ENCODE results near the gene ANXA8.

Gene ANXA8

GRCh38 chr10:47420305-47421056 lies 63.4 kb downstream of the ANXA8 start:
- ATAC-seq = no peak
- TF ChIP-seq ZFP30 (CRISPR knock-in tag; IDR thresholded peaks at IDR 0.05) (no peak), ARNTL (CRISPR knock-in tag; IDR thresholded peaks at IDR 0.05; ENCODE audit: borderline replicate concordance, low read depth) (no peak), CSDC2 (CRISPR knock-in tag; IDR thresholded peaks at IDR 0.05) (no peak), SNAI2 (CRISPR knock-in tag; IDR thresholded peaks at IDR 0.05) (no peak), TOX (CRISPR knock-in tag; IDR thresholded peaks at IDR 0.05; ENCODE audit: borderline replicate concordance) (no peak), ZC3H10 (CRISPR knock-in tag; IDR thresholded peaks at IDR 0.05) (no peak), TCF4 (CRISPR knock-in tag; IDR thresholded peaks at IDR 0.05; ENCODE audit: borderline replicate concordance) (no peak), ZNF565 (CRISPR knock-in tag; conservative IDR thresholded peaks at IDR 0.05; ENCODE audit: low read depth) (no peak), CSRNP3 (CRISPR knock-in tag; IDR thresholded peaks at IDR 0.05) (no peak), ISL1 (CRISPR knock-in tag; IDR thresholded peaks at IDR 0.05) (no peak), CREB5 (CRISPR knock-in tag; IDR thresholded peaks at IDR 0.05; ENCODE audit: low read depth) (no peak), ESRRG (CRISPR knock-in tag; IDR thresholded peaks at IDR 0.05) (no peak), GLIS3 (CRISPR knock-in tag; IDR thresholded peaks at IDR 0.05) (no peak), ZNF8 (CRISPR knock-in tag; IDR thresholded peaks at IDR 0.05) (no peak), ZNF70 (CRISPR knock-in tag; IDR thresholded peaks at IDR 0.05) (no peak), RARB (CRISPR knock-in tag; IDR thresholded peaks at IDR 0.05) (no peak), BACH2 (CRISPR knock-in tag; IDR thresholded peaks at IDR 0.05; ENCODE audit: borderline replicate concordance) (no peak)
- TF ChIP-seq, protein P1, sequence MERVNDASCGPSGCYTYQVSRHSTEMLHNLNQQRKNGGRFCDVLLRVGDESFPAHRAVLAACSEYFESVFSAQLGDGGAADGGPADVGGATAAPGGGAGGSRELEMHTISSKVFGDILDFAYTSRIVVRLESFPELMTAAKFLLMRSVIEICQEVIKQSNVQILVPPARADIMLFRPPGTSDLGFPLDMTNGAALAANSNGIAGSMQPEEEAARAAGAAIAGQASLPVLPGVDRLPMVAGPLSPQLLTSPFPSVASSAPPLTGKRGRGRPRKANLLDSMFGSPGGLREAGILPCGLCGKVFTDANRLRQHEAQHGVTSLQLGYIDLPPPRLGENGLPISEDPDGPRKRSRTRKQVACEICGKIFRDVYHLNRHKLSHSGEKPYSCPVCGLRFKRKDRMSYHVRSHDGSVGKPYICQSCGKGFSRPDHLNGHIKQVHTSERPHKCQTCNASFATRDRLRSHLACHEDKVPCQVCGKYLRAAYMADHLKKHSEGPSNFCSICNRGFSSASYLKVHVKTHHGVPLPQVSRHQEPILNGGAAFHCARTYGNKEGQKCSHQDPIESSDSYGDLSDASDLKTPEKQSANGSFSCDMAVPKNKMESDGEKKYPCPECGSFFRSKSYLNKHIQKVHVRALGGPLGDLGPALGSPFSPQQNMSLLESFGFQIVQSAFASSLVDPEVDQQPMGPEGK (CRISPR knock-in tag; IDR thresholded peaks at IDR 0.05; ENCODE audit: borderline replicate concordance) = no peak
- TF ChIP-seq, protein P2, sequence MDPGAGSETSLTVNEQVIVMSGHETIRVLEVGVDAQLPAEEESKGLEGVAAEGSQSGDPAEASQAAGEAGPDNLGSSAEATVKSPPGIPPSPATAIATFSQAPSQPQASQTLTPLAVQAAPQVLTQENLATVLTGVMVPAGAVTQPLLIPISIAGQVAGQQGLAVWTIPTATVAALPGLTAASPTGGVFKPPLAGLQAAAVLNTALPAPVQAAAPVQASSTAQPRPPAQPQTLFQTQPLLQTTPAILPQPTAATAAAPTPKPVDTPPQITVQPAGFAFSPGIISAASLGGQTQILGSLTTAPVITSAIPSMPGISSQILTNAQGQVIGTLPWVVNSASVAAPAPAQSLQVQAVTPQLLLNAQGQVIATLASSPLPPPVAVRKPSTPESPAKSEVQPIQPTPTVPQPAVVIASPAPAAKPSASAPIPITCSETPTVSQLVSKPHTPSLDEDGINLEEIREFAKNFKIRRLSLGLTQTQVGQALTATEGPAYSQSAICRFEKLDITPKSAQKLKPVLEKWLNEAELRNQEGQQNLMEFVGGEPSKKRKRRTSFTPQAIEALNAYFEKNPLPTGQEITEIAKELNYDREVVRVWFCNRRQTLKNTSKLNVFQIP (CRISPR knock-in tag; IDR thresholded peaks at IDR 0.05; ENCODE audit: borderline replicate concordance, low read depth) = no peak
- TF ChIP-seq, protein P3, sequence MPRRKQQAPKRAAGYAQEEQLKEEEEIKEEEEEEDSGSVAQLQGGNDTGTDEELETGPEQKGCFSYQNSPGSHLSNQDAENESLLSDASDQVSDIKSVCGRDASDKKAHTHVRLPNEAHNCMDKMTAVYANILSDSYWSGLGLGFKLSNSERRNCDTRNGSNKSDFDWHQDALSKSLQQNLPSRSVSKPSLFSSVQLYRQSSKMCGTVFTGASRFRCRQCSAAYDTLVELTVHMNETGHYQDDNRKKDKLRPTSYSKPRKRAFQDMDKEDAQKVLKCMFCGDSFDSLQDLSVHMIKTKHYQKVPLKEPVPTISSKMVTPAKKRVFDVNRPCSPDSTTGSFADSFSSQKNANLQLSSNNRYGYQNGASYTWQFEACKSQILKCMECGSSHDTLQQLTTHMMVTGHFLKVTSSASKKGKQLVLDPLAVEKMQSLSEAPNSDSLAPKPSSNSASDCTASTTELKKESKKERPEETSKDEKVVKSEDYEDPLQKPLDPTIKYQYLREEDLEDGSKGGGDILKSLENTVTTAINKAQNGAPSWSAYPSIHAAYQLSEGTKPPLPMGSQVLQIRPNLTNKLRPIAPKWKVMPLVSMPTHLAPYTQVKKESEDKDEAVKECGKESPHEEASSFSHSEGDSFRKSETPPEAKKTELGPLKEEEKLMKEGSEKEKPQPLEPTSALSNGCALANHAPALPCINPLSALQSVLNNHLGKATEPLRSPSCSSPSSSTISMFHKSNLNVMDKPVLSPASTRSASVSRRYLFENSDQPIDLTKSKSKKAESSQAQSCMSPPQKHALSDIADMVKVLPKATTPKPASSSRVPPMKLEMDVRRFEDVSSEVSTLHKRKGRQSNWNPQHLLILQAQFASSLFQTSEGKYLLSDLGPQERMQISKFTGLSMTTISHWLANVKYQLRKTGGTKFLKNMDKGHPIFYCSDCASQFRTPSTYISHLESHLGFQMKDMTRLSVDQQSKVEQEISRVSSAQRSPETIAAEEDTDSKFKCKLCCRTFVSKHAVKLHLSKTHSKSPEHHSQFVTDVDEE (CRISPR knock-in tag; IDR thresholded peaks at IDR 0.05) = no peak

DNA sequence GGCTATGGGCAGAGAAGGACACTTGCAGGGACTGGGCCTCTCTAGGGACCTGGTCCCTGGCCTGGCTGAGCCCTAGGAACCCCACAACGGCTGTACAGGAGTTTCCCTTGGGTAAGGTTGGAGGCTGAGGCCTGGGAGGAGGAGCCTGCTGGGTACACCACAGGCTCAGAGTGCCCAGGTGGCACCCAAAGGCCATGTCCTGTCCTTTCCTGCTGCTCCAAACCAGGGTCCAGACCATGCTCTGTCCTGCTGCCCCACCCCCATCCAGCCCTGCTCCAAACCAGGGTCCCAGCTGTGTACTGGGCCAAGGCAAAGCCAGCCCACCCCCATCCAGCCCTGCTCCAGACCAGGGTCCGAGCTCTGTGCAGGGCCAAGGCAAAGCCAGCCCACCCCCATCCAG lies 64.5 kb downstream of the ANXA8 start:
- no peak for ATAC-seq
- TF ChIP-seq CSDC2 (CRISPR knock-in tag; IDR thresholded peaks at IDR 0.05) (no peak), CSRNP3 (CRISPR knock-in tag; IDR thresholded peaks at IDR 0.05) (no peak), TCF4 (CRISPR knock-in tag; IDR thresholded peaks at IDR 0.05; ENCODE audit: borderline replicate concordance) (no peak), ARNTL (CRISPR knock-in tag; IDR thresholded peaks at IDR 0.05; ENCODE audit: borderline replicate concordance, low read depth) (no peak), PPARA (CRISPR knock-in tag; IDR thresholded peaks at IDR 0.05; ENCODE audit: borderline replicate concordance) (no peak), ISL1 (CRISPR knock-in tag; IDR thresholded peaks at IDR 0.05) (no peak), ESRRG (CRISPR knock-in tag; IDR thresholded peaks at IDR 0.05) (no peak), ZFP30 (CRISPR knock-in tag; IDR thresholded peaks at IDR 0.05) (no peak), ZNF565 (CRISPR knock-in tag; conservative IDR thresholded peaks at IDR 0.05; ENCODE audit: low read depth) (no peak), ZNF8 (CRISPR knock-in tag; IDR thresholded peaks at IDR 0.05) (no peak), ZNF70 (CRISPR knock-in tag; IDR thresholded peaks at IDR 0.05) (no peak), ZFP3 (CRISPR knock-in tag; IDR thresholded peaks at IDR 0.05) (no peak)
- TF ChIP-seq, protein P3 (CRISPR knock-in tag; IDR thresholded peaks at IDR 0.05) = no peak

Data from SK-N-SH treated with all-trans-retinoic acid at 6 μM for 48 hours (cell line).